Measurements from ENCODE around the gene CTNNA2.

CTNNA2 gene

GRCh38 chr2:80009211-80009610 is 496.4 kb downstream of the CTNNA2 start:
- no peak for TF ChIP-seq CTCF (conservative IDR thresholded peaks at IDR 0.05; ENCODE audit: control insufficient read depth, insufficient read depth, low read depth, low read length)
- DNase-seq (ENCODE audit: low read depth): no peak
- no peak overlapping the region for H3K4me3 ChIP-seq (ENCODE audit: control insufficient read depth, low read depth, low read length)

GRCh38 chr2:80012061-80012460 is 499.2 kb downstream of the CTNNA2 start:
- no peak overlapping the region for H3K4me3 ChIP-seq (ENCODE audit: control insufficient read depth, low read depth, low read length)
- TF ChIP-seq CTCF (conservative IDR thresholded peaks at IDR 0.05; ENCODE audit: control insufficient read depth, insufficient read depth, low read depth, low read length): no peak
- DNase-seq (ENCODE audit: low read depth): no peak

- no peak overlapping the region for H3K4me3 ChIP-seq (ENCODE audit: control insufficient read depth, low read depth, low read length)
- DNase-seq (ENCODE audit: low read depth): peak; percentile 32
- TF ChIP-seq CTCF (conservative IDR thresholded peaks at IDR 0.05; ENCODE audit: control insufficient read depth, insufficient read depth, low read depth, low read length): no peak
Observed at GRCh38 chr2:80014637-80015036, 501.8 kb downstream of the CTNNA2 start.

GRCh38 chr2:80016171-80016570 is 503.3 kb downstream of the CTNNA2 start:
- no peak overlapping the region for H3K4me3 ChIP-seq (ENCODE audit: control insufficient read depth, low read depth, low read length)
- no peak for DNase-seq (ENCODE audit: low read depth)
- no peak for TF ChIP-seq CTCF (conservative IDR thresholded peaks at IDR 0.05; ENCODE audit: control insufficient read depth, insufficient read depth, low read depth, low read length)

- TF ChIP-seq CTCF (conservative IDR thresholded peaks at IDR 0.05; ENCODE audit: control insufficient read depth, insufficient read depth, low read depth, low read length): no peak
- no peak overlapping the region for H3K4me3 ChIP-seq (ENCODE audit: control insufficient read depth, low read depth, low read length)
- DNase-seq (ENCODE audit: low read depth): no peak
Observed at GRCh38 chr2:80019571-80020460, 507.0 kb downstream of the CTNNA2 start.

GRCh38 chr2:80022018-80022417 is 509.2 kb downstream of the CTNNA2 start:
- no peak overlapping the region for H3K4me3 ChIP-seq (ENCODE audit: control insufficient read depth, low read depth, low read length)
- DNase-seq (ENCODE audit: low read depth): no peak
- TF ChIP-seq CTCF (conservative IDR thresholded peaks at IDR 0.05; ENCODE audit: control insufficient read depth, insufficient read depth, low read depth, low read length): no peak

Measured in fibroblast of mammary gland (primary cell).